PFSK-1 (cell line): ENCODE results near the gene TLCD3B.

Source experiments
- FOXP2 ChIP-seq: optimal IDR thresholded peaks from 2 replicates; pipeline ENCODE3; 2011; ENCODE audit warnings: borderline replicate concordance, control low read depth, inconsistent platforms; ENCODE audit not compliant: insufficient read depth; ENCODE audit errors: extremely low read length, extremely low read depth
- POLR2AphosphoS5 ChIP-seq: IDR thresholded peaks from 2 replicates; pipeline ENCODE4 v1.6.1; 2012; ENCODE audit warnings: low read depth, mild to moderate bottlenecking, control low read depth, low read length, moderate library complexity
- REST ChIP-seq, 2 experiments: IDR thresholded peaks; 2 replicates each; pipeline versions ENCODE4 v1.6.1 to v1.8.0; 2011 to 2012; ENCODE audit warnings: low read depth in 2 of 2, low read length in 2 of 2, control low read depth in 1 of 2, inconsistent platforms in 1 of 2, mild to moderate bottlenecking in 1 of 2, moderate library complexity in 1 of 2; ENCODE audit not compliant: insufficient read depth in 1 of 2
- SIN3A ChIP-seq: IDR thresholded peaks from 2 replicates; pipeline ENCODE4 v1.6.1; 2012; ENCODE audit warnings: mild to moderate bottlenecking, low read length, moderate library complexity, borderline replicate concordance; ENCODE audit not compliant: insufficient read depth
- TAF1 ChIP-seq: IDR thresholded peaks from 2 replicates; pipeline ENCODE4 v1.6.1; 2012; ENCODE audit warnings: low read length, control low read depth, borderline replicate concordance; ENCODE audit not compliant: insufficient read depth

DNA sequence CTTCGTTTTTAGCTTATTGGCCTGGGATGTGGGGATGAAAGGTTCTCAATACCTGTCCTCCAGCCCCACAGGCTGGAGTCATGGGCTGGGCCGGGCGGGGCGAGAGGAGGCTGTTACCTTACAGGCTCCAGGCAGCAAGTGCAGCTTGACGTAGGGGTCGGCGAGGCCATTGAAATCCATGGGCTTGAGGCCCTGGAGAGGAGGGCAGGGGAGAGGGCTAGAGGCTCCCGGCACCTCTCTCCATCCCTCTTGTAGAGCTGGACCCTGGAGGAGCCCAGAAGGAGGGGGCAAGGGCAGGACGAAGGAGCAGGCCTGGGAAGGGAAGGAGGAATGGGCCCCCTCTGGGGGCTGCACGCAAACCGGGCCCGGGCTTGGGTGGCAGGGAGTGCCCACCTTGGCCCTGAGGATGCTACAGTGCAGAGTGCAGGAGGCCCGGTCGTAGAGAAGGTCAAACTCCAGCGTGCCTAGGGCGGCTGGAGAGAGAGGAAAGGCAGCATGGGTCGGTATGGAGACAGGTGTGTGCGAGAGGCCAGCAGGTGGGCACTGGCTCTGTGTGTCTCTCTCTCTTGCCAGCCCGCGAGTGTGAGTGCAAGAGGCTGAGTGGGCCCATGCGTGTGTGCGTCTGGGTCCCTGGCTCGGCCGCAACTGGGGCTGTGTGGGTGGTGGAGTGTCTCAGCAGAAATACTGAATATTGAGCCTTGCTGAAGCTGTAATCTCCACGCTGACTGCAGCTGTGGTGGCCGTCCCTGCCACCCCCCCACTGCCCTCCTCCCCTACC is 21.8 kb downstream of the TLCD3B start:
- no peak for TF ChIP-seq POLR2AphosphoS5
- TF ChIP-seq TAF1, result no peak
- no peak for TF ChIP-seq REST (IDR thresholded peaks at IDR 0.05; ENCODE audit: insufficient read depth in 1 of 2, low read depth in 2 of 2, low read length in 2 of 2)
- TF ChIP-seq SIN3A, result no peak
- no peak for TF ChIP-seq FOXP2
